ENCODE results near the gene FGGY. TPM values are rescaled to one million over a fixed set of nuclear protein-coding genes. Genes with fewer than 3 reads are reported as not detected.

FGGY gene
- total RNA-seq, 1 experiment from 2014 or later = 12.0 TPM

DNA sequence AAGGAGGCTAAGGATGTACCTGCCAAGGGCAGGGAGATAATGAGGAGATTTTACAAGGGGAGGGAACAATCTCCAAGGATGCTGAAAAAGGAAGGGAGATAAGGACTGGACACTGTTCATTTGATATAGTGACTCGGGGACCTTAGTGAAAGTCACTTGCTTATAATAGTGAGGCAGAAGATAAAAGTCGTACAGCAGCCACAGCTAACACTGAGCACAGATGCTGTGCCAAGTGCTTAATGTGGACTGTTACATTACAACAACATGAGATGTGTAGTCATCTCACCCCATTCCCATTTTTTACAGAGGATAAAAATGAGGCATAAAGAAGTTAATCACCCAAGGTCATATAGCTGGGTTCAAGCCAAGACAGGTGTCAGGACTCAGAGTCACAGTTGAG lies 181.9 kb downstream of the FGGY start:
- ATAC-seq (no peak), DNase-seq (ENCODE audit: low spot score) (no peak)
- Mint-ChIP-seq H3K4me1 (peaks cover 3% of the 10 kb centered on the region), H3K4me3 (no peak overlapping the region), H3K9me3 (no peaks in the 10 kb centered on the region), H3K27me3 (ENCODE audit: low read depth) (no peaks in the 10 kb centered on the region), H3K36me3 (no peaks in the 10 kb centered on the region; the same call in 1 of the 2 replicates), H3K27ac (no peak overlapping the region)
- TF ChIP-seq NR1H2 (CRISPR knock-in tag; IDR thresholded peaks at IDR 0.05) = no peak
- TF ChIP-seq, protein P1, sequence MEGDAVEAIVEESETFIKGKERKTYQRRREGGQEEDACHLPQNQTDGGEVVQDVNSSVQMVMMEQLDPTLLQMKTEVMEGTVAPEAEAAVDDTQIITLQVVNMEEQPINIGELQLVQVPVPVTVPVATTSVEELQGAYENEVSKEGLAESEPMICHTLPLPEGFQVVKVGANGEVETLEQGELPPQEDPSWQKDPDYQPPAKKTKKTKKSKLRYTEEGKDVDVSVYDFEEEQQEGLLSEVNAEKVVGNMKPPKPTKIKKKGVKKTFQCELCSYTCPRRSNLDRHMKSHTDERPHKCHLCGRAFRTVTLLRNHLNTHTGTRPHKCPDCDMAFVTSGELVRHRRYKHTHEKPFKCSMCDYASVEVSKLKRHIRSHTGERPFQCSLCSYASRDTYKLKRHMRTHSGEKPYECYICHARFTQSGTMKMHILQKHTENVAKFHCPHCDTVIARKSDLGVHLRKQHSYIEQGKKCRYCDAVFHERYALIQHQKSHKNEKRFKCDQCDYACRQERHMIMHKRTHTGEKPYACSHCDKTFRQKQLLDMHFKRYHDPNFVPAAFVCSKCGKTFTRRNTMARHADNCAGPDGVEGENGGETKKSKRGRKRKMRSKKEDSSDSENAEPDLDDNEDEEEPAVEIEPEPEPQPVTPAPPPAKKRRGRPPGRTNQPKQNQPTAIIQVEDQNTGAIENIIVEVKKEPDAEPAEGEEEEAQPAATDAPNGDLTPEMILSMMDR (IDR thresholded peaks at IDR 0.05) = no peak
- no peak for TF ChIP-seq ZNF263 (CRISPR knock-in tag; IDR thresholded peaks at IDR 0.05; ENCODE audit: low read depth)
- TF ChIP-seq, protein P2, sequence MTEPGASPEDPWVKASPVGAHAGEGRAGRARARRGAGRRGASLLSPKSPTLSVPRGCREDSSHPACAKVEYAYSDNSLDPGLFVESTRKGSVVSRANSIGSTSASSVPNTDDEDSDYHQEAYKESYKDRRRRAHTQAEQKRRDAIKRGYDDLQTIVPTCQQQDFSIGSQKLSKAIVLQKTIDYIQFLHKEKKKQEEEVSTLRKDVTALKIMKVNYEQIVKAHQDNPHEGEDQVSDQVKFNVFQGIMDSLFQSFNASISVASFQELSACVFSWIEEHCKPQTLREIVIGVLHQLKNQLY (CRISPR knock-in tag; IDR thresholded peaks at IDR 0.05) = no peak
- TF ChIP-seq, protein P3, sequence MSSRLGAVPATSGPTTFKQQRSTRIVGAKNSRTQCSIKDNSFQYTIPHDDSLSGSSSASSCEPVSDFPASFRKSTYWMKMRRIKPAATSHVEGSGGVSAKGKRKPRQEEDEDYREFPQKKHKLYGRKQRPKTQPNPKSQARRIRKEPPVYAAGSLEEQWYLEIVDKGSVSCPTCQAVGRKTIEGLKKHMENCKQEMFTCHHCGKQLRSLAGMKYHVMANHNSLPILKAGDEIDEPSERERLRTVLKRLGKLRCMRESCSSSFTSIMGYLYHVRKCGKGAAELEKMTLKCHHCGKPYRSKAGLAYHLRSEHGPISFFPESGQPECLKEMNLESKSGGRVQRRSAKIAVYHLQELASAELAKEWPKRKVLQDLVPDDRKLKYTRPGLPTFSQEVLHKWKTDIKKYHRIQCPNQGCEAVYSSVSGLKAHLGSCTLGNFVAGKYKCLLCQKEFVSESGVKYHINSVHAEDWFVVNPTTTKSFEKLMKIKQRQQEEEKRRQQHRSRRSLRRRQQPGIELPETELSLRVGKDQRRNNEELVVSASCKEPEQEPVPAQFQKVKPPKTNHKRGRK (CRISPR knock-in tag; IDR thresholded peaks at IDR 0.05; ENCODE audit: borderline replicate concordance) = no peak
- TF ChIP-seq MXD4 (CRISPR knock-in tag; IDR thresholded peaks at IDR 0.05; ENCODE audit: borderline replicate concordance) = no peak
- no peak for TF ChIP-seq NFE2L1 (CRISPR knock-in tag; IDR thresholded peaks at IDR 0.05)
- TF ChIP-seq, protein P4, sequence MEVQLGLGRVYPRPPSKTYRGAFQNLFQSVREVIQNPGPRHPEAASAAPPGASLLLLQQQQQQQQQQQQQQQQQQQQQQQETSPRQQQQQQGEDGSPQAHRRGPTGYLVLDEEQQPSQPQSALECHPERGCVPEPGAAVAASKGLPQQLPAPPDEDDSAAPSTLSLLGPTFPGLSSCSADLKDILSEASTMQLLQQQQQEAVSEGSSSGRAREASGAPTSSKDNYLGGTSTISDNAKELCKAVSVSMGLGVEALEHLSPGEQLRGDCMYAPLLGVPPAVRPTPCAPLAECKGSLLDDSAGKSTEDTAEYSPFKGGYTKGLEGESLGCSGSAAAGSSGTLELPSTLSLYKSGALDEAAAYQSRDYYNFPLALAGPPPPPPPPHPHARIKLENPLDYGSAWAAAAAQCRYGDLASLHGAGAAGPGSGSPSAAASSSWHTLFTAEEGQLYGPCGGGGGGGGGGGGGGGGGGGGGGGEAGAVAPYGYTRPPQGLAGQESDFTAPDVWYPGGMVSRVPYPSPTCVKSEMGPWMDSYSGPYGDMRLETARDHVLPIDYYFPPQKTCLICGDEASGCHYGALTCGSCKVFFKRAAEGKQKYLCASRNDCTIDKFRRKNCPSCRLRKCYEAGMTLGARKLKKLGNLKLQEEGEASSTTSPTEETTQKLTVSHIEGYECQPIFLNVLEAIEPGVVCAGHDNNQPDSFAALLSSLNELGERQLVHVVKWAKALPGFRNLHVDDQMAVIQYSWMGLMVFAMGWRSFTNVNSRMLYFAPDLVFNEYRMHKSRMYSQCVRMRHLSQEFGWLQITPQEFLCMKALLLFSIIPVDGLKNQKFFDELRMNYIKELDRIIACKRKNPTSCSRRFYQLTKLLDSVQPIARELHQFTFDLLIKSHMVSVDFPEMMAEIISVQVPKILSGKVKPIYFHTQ (CRISPR knock-in tag; IDR thresholded peaks at IDR 0.05) = no peak
- TF ChIP-seq, protein P5, sequence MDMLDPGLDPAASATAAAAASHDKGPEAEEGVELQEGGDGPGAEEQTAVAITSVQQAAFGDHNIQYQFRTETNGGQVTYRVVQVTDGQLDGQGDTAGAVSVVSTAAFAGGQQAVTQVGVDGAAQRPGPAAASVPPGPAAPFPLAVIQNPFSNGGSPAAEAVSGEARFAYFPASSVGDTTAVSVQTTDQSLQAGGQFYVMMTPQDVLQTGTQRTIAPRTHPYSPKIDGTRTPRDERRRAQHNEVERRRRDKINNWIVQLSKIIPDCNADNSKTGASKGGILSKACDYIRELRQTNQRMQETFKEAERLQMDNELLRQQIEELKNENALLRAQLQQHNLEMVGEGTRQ (CRISPR knock-in tag; IDR thresholded peaks at IDR 0.05) = no peak
- TF ChIP-seq, protein P6, sequence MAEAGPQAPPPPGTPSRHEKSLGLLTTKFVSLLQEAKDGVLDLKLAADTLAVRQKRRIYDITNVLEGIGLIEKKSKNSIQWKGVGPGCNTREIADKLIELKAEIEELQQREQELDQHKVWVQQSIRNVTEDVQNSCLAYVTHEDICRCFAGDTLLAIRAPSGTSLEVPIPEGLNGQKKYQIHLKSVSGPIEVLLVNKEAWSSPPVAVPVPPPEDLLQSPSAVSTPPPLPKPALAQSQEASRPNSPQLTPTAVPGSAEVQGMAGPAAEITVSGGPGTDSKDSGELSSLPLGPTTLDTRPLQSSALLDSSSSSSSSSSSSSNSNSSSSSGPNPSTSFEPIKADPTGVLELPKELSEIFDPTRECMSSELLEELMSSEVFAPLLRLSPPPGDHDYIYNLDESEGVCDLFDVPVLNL (CRISPR knock-in tag; IDR thresholded peaks at IDR 0.05; ENCODE audit: borderline replicate concordance, low read depth) = no peak
- no peak for TF ChIP-seq ELF4 (CRISPR knock-in tag; IDR thresholded peaks at IDR 0.05; ENCODE audit: low read depth)
- no peak for TF ChIP-seq TP53 (CRISPR knock-in tag; IDR thresholded peaks at IDR 0.05)
- TF ChIP-seq ZNF317 (CRISPR knock-in tag; IDR thresholded peaks at IDR 0.05; ENCODE audit: borderline replicate concordance, low read depth) = no peak
- TF ChIP-seq ZNF416 (CRISPR knock-in tag; IDR thresholded peaks at IDR 0.05) = no peak
- TF ChIP-seq, protein P7, sequence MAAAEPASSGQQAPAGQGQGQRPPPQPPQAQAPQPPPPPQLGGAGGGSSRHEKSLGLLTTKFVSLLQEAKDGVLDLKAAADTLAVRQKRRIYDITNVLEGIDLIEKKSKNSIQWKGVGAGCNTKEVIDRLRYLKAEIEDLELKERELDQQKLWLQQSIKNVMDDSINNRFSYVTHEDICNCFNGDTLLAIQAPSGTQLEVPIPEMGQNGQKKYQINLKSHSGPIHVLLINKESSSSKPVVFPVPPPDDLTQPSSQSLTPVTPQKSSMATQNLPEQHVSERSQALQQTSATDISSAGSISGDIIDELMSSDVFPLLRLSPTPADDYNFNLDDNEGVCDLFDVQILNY (CRISPR knock-in tag; IDR thresholded peaks at IDR 0.05) = no peak
- TF ChIP-seq, protein P8, sequence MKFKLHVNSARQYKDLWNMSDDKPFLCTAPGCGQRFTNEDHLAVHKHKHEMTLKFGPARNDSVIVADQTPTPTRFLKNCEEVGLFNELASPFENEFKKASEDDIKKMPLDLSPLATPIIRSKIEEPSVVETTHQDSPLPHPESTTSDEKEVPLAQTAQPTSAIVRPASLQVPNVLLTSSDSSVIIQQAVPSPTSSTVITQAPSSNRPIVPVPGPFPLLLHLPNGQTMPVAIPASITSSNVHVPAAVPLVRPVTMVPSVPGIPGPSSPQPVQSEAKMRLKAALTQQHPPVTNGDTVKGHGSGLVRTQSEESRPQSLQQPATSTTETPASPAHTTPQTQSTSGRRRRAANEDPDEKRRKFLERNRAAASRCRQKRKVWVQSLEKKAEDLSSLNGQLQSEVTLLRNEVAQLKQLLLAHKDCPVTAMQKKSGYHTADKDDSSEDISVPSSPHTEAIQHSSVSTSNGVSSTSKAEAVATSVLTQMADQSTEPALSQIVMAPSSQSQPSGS (CRISPR knock-in tag; IDR thresholded peaks at IDR 0.05; ENCODE audit: borderline replicate concordance, low read depth) = no peak
- no peak for TF ChIP-seq KAT7 (CRISPR knock-in tag; IDR thresholded peaks at IDR 0.05; ENCODE audit: borderline replicate concordance)
- POLR2A ChIA-PET = no interaction called here
- CTCF ChIA-PET = no interaction called here

Measured in WTC11 (cell line).